ENCODE measurements around the gene TRIP6. TPM values are rescaled to one million over a fixed set of nuclear protein-coding genes. Genes with fewer than 3 reads are reported as not detected.

Gene TRIP6
- total and polyA plus RNA-seq, 2 experiments from 2014 or later: 44.6 to 112 TPM

DNA sequence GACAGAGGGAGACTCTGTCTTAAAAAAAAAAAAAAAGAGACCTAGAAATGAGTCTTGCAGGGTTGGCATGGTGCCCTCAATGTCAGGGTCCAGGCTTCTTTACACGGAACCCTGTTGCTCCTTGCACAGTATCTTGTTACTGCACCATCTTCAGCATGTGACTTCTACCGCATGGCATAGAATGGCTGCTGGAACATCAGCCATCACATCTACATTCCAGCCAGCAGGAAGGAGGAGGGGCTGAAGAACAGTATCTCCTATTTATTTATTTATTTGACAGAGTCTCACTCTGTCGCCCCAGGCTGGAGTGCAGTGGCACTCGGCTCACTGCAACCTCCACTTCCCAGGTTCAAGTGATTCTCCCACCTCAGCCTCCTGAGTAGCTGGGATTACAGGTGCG, 32.2 kb downstream of the TRIP6 start (continued):
- TF ChIP-seq, protein P1, sequence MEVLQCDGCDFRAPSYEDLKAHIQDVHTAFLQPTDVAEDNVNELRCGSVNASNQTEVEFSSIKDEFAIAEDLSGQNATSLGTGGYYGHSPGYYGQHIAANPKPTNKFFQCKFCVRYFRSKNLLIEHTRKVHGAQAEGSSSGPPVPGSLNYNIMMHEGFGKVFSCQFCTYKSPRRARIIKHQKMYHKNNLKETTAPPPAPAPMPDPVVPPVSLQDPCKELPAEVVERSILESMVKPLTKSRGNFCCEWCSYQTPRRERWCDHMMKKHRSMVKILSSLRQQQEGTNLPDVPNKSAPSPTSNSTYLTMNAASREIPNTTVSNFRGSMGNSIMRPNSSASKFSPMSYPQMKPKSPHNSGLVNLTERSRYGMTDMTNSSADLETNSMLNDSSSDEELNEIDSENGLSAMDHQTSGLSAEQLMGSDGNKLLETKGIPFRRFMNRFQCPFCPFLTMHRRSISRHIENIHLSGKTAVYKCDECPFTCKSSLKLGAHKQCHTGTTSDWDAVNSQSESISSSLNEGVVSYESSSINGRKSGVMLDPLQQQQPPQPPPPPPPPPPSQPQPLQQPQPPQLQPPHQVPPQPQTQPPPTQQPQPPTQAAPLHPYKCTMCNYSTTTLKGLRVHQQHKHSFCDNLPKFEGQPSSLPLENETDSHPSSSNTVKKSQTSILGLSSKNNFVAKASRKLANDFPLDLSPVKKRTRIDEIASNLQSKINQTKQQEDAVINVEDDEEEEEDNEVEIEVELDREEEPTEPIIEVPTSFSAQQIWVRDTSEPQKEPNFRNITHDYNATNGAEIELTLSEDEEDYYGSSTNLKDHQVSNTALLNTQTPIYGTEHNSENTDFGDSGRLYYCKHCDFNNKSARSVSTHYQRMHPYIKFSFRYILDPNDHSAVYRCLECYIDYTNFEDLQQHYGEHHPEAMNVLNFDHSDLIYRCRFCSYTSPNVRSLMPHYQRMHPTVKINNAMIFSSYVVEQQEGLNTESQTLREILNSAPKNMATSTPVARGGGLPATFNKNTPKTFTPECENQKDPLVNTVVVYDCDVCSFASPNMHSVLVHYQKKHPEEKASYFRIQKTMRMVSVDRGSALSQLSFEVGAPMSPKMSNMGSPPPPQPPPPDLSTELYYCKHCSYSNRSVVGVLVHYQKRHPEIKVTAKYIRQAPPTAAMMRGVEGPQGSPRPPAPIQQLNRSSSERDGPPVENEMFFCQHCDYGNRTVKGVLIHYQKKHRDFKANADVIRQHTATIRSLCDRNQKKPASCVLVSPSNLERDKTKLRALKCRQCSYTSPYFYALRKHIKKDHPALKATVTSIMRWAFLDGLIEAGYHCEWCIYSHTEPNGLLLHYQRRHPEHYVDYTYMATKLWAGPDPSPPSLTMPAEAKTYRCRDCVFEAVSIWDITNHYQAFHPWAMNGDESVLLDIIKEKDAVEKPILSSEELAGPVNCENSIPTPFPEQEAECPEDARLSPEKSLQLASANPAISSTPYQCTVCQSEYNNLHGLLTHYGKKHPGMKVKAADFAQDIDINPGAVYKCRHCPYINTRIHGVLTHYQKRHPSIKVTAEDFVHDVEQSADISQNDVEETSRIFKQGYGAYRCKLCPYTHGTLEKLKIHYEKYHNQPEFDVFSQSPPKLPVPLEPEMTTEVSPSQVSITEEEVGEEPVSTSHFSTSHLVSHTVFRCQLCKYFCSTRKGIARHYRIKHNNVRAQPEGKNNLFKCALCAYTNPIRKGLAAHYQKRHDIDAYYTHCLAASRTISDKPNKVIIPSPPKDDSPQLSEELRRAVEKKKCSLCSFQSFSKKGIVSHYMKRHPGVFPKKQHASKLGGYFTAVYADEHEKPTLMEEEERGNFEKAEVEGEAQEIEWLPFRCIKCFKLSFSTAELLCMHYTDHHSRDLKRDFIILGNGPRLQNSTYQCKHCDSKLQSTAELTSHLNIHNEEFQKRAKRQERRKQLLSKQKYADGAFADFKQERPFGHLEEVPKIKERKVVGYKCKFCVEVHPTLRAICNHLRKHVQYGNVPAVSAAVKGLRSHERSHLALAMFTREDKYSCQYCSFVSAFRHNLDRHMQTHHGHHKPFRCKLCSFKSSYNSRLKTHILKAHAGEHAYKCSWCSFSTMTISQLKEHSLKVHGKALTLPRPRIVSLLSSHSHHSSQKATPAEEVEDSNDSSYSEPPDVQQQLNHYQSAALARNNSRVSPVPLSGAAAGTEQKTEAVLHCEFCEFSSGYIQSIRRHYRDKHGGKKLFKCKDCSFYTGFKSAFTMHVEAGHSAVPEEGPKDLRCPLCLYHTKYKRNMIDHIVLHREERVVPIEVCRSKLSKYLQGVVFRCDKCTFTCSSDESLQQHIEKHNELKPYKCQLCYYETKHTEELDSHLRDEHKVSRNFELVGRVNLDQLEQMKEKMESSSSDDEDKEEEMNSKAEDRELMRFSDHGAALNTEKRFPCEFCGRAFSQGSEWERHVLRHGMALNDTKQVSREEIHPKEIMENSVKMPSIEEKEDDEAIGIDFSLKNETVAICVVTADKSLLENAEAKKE (CRISPR knock-in tag; IDR thresholded peaks at IDR 0.05): no peak
- no peak for TF ChIP-seq EZH2phosphoT487 (IDR thresholded peaks at IDR 0.05; ENCODE audit: unreplicated experiment)
- no peak for TF ChIP-seq ZNF331 (CRISPR knock-in tag; IDR thresholded peaks at IDR 0.05; ENCODE audit: low read depth)
- TF ChIP-seq JUNB (IDR thresholded peaks at IDR 0.05; ENCODE audit: unreplicated experiment): no peak
- no peak for TF ChIP-seq EZH2 (IDR thresholded peaks at IDR 0.05; ENCODE audit: low read depth, unreplicated experiment)

DNA sequence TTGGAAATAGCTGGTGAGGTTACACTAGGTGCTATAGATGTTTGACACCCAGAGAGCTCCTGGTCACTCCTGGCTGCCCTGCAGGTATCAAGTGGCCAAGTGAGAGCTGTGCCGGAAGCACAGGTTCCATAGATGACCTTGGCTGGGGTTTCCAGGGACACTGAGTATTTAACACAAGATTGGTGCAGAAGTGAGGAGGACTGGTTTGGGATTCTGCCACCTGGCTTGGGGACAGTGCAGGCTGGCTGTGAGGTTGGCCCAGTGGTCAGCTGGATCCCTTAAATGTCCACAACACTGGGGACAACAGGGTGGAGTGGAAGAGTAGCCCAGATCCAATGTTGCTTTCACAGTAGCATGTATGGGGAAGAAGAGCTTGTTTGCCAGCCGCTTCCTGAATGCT, 33.8 kb downstream of the TRIP6 start:
- peaks cover 16% of the 10 kb centered on the region for H3K27me3 ChIP-seq (ENCODE audit: insufficient read depth)
- peaks cover 4% of the 10 kb centered on the region; the same call in 1 of the 2 replicates for H3F3A ChIP-seq (replicated peaks; ENCODE audit: low read depth)
- TF ChIP-seq JUNB (IDR thresholded peaks at IDR 0.05; ENCODE audit: unreplicated experiment) (no peak), REST (IDR thresholded peaks at IDR 0.05; ENCODE audit: unreplicated experiment) (no peak), EZH2 (IDR thresholded peaks at IDR 0.05; ENCODE audit: low read depth, unreplicated experiment) (no peak), STAT1 (IDR thresholded peaks at IDR 0.05; ENCODE audit: unreplicated experiment) (no peak), ZNF114 (CRISPR knock-in tag; IDR thresholded peaks at IDR 0.05) (no peak)
- TF ChIP-seq, protein P2, sequence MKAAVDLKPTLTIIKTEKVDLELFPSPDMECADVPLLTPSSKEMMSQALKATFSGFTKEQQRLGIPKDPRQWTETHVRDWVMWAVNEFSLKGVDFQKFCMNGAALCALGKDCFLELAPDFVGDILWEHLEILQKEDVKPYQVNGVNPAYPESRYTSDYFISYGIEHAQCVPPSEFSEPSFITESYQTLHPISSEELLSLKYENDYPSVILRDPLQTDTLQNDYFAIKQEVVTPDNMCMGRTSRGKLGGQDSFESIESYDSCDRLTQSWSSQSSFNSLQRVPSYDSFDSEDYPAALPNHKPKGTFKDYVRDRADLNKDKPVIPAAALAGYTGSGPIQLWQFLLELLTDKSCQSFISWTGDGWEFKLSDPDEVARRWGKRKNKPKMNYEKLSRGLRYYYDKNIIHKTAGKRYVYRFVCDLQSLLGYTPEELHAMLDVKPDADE (IDR thresholded peaks at IDR 0.05): no peak
- TF ChIP-seq, protein P3, sequence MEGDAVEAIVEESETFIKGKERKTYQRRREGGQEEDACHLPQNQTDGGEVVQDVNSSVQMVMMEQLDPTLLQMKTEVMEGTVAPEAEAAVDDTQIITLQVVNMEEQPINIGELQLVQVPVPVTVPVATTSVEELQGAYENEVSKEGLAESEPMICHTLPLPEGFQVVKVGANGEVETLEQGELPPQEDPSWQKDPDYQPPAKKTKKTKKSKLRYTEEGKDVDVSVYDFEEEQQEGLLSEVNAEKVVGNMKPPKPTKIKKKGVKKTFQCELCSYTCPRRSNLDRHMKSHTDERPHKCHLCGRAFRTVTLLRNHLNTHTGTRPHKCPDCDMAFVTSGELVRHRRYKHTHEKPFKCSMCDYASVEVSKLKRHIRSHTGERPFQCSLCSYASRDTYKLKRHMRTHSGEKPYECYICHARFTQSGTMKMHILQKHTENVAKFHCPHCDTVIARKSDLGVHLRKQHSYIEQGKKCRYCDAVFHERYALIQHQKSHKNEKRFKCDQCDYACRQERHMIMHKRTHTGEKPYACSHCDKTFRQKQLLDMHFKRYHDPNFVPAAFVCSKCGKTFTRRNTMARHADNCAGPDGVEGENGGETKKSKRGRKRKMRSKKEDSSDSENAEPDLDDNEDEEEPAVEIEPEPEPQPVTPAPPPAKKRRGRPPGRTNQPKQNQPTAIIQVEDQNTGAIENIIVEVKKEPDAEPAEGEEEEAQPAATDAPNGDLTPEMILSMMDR (conservative IDR thresholded peaks at IDR 0.05; ENCODE audit: low read depth in 2 of 2): no peak

More for the DNA sequence above, 33.8 kb downstream of the TRIP6 start:
- no peaks in the 10 kb centered on the region for H3K36me3 ChIP-seq (ENCODE audit: insufficient read depth)
- no peak overlapping the region for H2AFZ ChIP-seq
- no peaks in the 10 kb centered on the region; the same call in 2 of the 3 replicates for H3K36me3 Mint-ChIP-seq (ENCODE audit: low read depth)
- H3K4me1 ChIP-seq (ENCODE audit: insufficient read depth): peaks cover 3% of the 10 kb centered on the region; the same call in 1 of the 2 replicates
- no peak overlapping the region for H3K4me3 Mint-ChIP-seq
- ATAC-seq: no peak
- DNase-seq (ENCODE audit: low spot score): no peak
- no peak overlapping the region for H3K27ac ChIP-seq (ENCODE audit: low read depth)
- H3K4me1 Mint-ChIP-seq: peaks cover 5% of the 10 kb centered on the region
- no peaks in the 10 kb centered on the region for H3K79me2 ChIP-seq (replicated peaks; ENCODE audit: insufficient read depth)
- H3K27me3 Mint-ChIP-seq (ENCODE audit: insufficient read depth, low read depth, poor library complexity): peaks cover 16% of the 10 kb centered on the region
- H3K9me3 Mint-ChIP-seq: peaks cover 6% of the 10 kb centered on the region; the same call in 1 of the 3 replicates
- no peak overlapping the region for H3K4me2 ChIP-seq
- no peak overlapping the region for H3K27ac Mint-ChIP-seq
- no peaks in the 10 kb centered on the region for H3K9me2 ChIP-seq (ENCODE audit: insufficient read depth)
- no peak overlapping the region for H3K4me3 ChIP-seq
- no peaks in the 10 kb centered on the region; the same call in 1 of the 2 replicates for H4K20me1 ChIP-seq (replicated peaks; ENCODE audit: insufficient read depth)

Data from GM23338 (cell line).